ENCODE results near the gene CXorf58.

Gene CXorf58

DNA sequence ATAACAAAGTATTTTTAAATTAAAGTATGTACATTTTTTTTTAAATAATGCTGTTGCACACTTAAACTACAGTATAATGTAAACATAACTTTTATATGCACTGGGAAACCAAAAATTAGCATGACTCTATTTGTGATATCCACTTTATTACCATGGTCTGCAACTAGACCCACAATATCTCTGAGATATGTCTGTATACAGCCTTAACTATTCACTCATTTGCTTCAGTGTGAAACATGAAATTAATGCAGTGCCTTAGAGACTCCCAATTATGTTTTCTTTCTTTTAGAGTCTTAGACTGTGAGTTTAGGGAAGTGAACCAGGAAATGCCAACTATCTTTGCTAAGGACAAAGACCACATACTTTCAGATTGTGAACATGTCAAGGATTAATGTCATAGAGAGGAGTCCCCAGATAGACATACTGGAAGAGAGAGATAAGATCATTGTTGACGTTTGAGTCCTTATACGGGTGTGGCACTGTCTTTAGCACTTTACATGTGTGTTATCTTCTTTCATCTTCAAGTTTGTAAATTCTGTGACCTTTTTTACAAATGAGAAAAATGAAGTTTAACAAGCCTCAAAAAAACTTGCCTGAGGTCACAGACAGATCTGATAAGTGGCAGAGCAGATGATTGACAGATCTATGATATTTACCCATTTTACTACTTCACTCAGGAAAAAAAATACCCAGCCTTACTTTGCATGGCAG, 23.2 kb downstream of the CXorf58 start:
- H3K4me1 ChIP-seq (ENCODE audit: low read length) = peaks cover 8% of the 10 kb centered on the region
- peak overlapping the region; percentile 12; the same call in 1 of the 2 replicates for H3K4me2 ChIP-seq (ENCODE audit: low read length)
- no peak for TF ChIP-seq EZH2phosphoT487 (IDR thresholded peaks at IDR 0.05; ENCODE audit: low read depth)
- TF ChIP-seq, protein P1, sequence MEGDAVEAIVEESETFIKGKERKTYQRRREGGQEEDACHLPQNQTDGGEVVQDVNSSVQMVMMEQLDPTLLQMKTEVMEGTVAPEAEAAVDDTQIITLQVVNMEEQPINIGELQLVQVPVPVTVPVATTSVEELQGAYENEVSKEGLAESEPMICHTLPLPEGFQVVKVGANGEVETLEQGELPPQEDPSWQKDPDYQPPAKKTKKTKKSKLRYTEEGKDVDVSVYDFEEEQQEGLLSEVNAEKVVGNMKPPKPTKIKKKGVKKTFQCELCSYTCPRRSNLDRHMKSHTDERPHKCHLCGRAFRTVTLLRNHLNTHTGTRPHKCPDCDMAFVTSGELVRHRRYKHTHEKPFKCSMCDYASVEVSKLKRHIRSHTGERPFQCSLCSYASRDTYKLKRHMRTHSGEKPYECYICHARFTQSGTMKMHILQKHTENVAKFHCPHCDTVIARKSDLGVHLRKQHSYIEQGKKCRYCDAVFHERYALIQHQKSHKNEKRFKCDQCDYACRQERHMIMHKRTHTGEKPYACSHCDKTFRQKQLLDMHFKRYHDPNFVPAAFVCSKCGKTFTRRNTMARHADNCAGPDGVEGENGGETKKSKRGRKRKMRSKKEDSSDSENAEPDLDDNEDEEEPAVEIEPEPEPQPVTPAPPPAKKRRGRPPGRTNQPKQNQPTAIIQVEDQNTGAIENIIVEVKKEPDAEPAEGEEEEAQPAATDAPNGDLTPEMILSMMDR (IDR thresholded peaks at IDR 0.05; ENCODE audit: low read depth, low read length) = no peak
- H2AFZ ChIP-seq (ENCODE audit: low read depth, low read length) = 0 out of 2 replicates have a peak overlapping the region, but pooled peaks have one; percentile 39
- no peaks in the 10 kb centered on the region for H3K9me3 ChIP-seq (ENCODE audit: insufficient read depth, low read length)
- H3K36me3 ChIP-seq (replicated peaks; ENCODE audit: low read depth, low read length) = no peaks in the 10 kb centered on the region
- H3K4me3 ChIP-seq (ENCODE audit: low read length) = no peak overlapping the region
- no peak overlapping the region for H3K9ac ChIP-seq (ENCODE audit: low read length)
- H3K27me3 ChIP-seq (ENCODE audit: low read depth, low read length) = no peaks in the 10 kb centered on the region
- H4K20me1 ChIP-seq (ENCODE audit: insufficient read depth, low read length) = no peaks in the 10 kb centered on the region
- H3K79me2 ChIP-seq (ENCODE audit: low read length) = no peaks in the 10 kb centered on the region
- no peak overlapping the region for H3K27ac ChIP-seq (ENCODE audit: low read length)

DNA sequence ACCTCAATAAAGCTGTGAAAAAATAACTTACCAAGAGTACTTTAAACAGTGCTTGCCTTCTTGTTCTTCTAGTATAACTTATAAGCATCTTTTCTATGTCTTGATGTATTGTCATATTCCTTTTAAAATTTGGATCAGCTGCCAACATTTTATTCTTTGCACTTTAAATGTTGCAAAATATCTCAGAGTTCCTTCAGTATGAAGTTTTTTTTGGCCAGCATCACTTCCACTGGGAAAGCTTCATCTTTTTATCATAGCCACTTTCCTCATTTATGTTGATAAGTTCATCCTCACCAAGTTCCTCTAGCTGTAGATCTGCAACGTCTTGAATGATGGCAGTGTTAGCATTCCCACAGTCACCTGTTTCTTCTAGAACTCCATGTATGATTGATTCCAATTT, 24.2 kb downstream of the CXorf58 start:
- H3K4me3 ChIP-seq (ENCODE audit: low read length) = no peak overlapping the region
- no peak overlapping the region for H3K27ac ChIP-seq (ENCODE audit: low read length)
- H2AFZ ChIP-seq (ENCODE audit: low read depth, low read length) = no peak overlapping the region
- peaks cover 8% of the 10 kb centered on the region for H3K4me1 ChIP-seq (ENCODE audit: low read length)
- no peak overlapping the region for H3K9ac ChIP-seq (ENCODE audit: low read length)
- no peaks in the 10 kb centered on the region for H3K36me3 ChIP-seq (replicated peaks; ENCODE audit: low read depth, low read length)
- no peak overlapping the region for H3K4me2 ChIP-seq (ENCODE audit: low read length)
- no peaks in the 10 kb centered on the region for H3K27me3 ChIP-seq (ENCODE audit: low read depth, low read length)
- H3K9me3 ChIP-seq (ENCODE audit: insufficient read depth, low read length) = no peaks in the 10 kb centered on the region
- no peaks in the 10 kb centered on the region for H3K79me2 ChIP-seq (ENCODE audit: low read length)
- TF ChIP-seq, protein P1 (IDR thresholded peaks at IDR 0.05; ENCODE audit: low read depth, low read length) = no peak
- TF ChIP-seq EZH2phosphoT487 (IDR thresholded peaks at IDR 0.05; ENCODE audit: low read depth) = no peak
- H4K20me1 ChIP-seq (ENCODE audit: insufficient read depth, low read length) = no peaks in the 10 kb centered on the region

DNA sequence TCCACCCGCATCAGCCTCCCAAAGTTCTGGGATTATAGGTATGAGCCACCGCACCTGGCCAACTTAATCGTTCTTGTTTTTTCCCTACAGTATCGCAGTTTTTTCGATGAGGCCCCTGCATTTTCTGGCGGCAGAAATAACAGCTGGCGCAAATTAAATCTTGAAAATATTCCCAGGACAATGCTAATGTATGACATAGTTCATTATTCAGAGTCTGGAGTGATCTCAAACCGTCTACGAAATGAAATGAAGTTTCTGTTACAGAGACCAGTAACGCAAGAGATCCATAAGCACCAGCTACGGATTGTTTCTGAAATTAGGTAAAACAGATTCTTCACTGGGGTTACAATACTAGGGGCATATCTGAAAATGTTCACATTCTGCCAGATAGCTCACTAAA, 27.3 kb downstream of the CXorf58 start:
- Histone ChIP-seq H3K9ac (ENCODE audit: low read length) (no peak overlapping the region), H3K9me3 (ENCODE audit: insufficient read depth, low read length) (no peaks in the 10 kb centered on the region), H3K4me1 (ENCODE audit: low read length) (peaks cover 8% of the 10 kb centered on the region), H4K20me1 (ENCODE audit: insufficient read depth, low read length) (no peaks in the 10 kb centered on the region), H3K27me3 (ENCODE audit: low read depth, low read length) (0 out of 2 replicates have a peak, but pooled peaks cover 1% of the 10 kb centered on the region), H3K36me3 (replicated peaks; ENCODE audit: low read depth, low read length) (no peaks in the 10 kb centered on the region), H3K4me2 (ENCODE audit: low read length) (no peak overlapping the region), H3K27ac (ENCODE audit: low read length) (no peak overlapping the region), H3K4me3 (ENCODE audit: low read length) (no peak overlapping the region), H2AFZ (ENCODE audit: low read depth, low read length) (no peak overlapping the region), H3K79me2 (ENCODE audit: low read length) (no peaks in the 10 kb centered on the region)
- TF ChIP-seq, protein P1 (IDR thresholded peaks at IDR 0.05; ENCODE audit: low read depth, low read length) = no peak
- no peak for TF ChIP-seq EZH2phosphoT487 (IDR thresholded peaks at IDR 0.05; ENCODE audit: low read depth)

DNA sequence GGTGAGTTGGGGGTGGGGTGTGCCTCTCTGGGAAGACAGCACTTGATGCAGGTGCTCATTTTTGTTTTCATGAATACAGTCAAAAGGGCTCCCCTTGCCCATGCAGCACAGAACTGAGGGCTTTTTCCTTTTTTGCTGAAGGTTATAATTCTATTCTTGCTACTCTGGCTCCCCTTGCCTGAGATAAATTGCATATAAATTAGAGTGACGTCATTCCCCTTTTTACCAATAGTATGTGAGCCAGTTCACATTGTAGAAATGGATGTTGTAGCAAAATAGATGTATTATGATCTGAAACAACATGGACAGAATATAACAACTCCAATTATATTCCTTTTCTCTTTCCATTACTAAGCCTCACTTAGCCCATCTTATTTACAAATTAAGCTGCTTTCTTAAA, 28.4 kb downstream of the CXorf58 start:
- Histone ChIP-seq H4K20me1 (ENCODE audit: insufficient read depth, low read length) (no peaks in the 10 kb centered on the region), H3K36me3 (replicated peaks; ENCODE audit: low read depth, low read length) (no peaks in the 10 kb centered on the region), H3K4me3 (ENCODE audit: low read length) (no peak overlapping the region), H3K79me2 (ENCODE audit: low read length) (no peaks in the 10 kb centered on the region), H3K27ac (ENCODE audit: low read length) (no peak overlapping the region), H3K9me3 (ENCODE audit: insufficient read depth, low read length) (no peaks in the 10 kb centered on the region), H3K9ac (ENCODE audit: low read length) (no peak overlapping the region), H3K4me1 (ENCODE audit: low read length) (peaks cover 3% of the 10 kb centered on the region), H3K4me2 (ENCODE audit: low read length) (no peak overlapping the region), H3K27me3 (ENCODE audit: low read depth, low read length) (peaks cover 6% of the 10 kb centered on the region; the same call in 1 of the 2 replicates), H2AFZ (ENCODE audit: low read depth, low read length) (no peak overlapping the region)
- TF ChIP-seq, protein P1 (IDR thresholded peaks at IDR 0.05; ENCODE audit: low read depth, low read length) = no peak
- TF ChIP-seq EZH2phosphoT487 (IDR thresholded peaks at IDR 0.05; ENCODE audit: low read depth) = no peak

Measured in OCI-LY3 (cell line).